SU-DHL-6 (cell line): ENCODE results near the gene CIRBP.

ENCODE experiments used
- EZH2phosphoT487 ChIP-seq: fragments of 200-600 bp; sonication (generic), shearing (Covaris generic); conservative IDR thresholded peaks from 2 replicates; pipeline ENCODE4 v1.6.1; 2018; ENCODE audit warnings: mild to moderate bottlenecking, antibody characterized with exemption, low read length, moderate library complexity, mixed read lengths
- TF ChIP-seq, protein P1 (sequence below): fragments of 200-600 bp; sonication (generic); IDR thresholded peaks from one replicate; pipeline ENCODE4 v1.5.1; 2017; ENCODE audit warnings: antibody characterized with exemption, mild to moderate bottlenecking, low read length, moderate library complexity; ENCODE audit not compliant: insufficient read depth, poor library complexity, severe bottlenecking

DNA sequence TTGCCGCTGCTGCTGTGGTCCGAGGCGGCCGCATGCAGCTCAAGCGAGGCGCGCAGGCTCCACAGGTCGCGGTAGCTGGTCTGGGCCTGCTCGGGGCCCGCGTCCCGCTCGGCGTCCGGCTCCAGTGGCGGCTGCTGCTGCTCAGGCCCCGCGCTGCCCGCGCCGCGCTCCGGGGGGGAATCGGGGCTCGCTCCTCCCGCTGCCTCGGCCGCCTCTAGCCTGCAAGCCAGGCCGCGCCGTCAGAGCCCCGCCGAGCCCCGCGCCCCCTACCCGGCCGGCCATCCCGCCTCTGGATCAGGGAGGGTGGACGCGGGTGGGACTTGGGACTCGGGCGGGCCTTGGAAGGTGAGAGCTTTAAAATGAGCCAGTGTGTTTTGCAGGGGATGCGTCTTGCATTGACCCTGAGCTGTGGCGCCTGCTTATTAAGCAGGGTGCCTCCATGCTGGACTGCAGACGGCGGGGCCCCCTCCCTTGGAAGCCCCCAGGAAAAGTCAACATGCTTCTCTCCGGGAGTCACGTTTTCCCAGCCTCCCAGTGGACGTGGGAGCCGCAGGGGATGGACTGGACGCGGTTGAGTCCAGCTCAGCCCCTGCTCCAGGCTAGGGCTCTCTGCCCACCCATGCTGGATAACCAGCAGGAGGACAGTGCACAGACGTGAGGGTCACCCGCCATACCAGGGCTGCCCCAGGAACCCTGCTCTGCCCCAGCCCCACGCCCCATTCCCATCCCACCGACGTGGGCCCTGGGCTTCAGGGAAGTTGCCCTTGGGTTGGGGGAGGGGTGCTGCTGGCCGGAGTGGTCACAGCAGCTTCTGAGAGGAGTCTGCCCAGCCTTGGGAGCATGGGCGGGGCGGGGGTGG, 39.0 kb upstream of the CIRBP start:
- TF ChIP-seq, protein P1, sequence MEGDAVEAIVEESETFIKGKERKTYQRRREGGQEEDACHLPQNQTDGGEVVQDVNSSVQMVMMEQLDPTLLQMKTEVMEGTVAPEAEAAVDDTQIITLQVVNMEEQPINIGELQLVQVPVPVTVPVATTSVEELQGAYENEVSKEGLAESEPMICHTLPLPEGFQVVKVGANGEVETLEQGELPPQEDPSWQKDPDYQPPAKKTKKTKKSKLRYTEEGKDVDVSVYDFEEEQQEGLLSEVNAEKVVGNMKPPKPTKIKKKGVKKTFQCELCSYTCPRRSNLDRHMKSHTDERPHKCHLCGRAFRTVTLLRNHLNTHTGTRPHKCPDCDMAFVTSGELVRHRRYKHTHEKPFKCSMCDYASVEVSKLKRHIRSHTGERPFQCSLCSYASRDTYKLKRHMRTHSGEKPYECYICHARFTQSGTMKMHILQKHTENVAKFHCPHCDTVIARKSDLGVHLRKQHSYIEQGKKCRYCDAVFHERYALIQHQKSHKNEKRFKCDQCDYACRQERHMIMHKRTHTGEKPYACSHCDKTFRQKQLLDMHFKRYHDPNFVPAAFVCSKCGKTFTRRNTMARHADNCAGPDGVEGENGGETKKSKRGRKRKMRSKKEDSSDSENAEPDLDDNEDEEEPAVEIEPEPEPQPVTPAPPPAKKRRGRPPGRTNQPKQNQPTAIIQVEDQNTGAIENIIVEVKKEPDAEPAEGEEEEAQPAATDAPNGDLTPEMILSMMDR = no peak
- TF ChIP-seq EZH2phosphoT487 = no peak
